Cortex of kidney (tissue), 1 donor: ENCODE measurements around the gene DHX35.

Experiments used
- DNase-seq: peaks from one replicate; lab custom pipeline; 2025; lab: John Stamatoyannopoulos, UW

The DHX35 gene, protein sequence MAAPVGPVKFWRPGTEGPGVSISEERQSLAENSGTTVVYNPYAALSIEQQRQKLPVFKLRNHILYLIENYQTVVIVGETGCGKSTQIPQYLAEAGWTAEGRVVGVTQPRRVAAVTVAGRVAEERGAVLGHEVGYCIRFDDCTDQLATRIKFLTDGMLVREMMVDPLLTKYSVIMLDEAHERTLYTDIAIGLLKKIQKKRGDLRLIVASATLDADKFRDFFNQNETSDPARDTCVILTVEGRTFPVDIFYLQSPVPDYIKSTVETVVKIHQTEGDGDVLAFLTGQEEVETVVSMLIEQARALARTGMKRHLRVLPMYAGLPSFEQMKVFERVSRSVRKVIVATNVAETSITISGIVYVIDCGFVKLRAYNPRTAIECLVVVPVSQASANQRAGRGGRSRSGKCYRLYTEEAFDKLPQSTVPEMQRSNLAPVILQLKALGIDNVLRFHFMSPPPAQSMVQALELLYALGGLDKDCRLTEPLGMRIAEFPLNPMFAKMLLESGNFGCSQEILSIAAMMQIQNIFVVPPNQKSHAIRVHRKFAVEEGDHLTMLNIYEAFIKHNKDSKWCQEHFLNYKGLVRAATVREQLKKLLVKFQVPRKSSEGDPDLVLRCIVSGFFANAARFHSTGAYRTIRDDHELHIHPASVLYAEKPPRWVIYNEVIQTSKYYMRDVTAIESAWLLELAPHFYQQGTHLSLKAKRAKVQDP

DNA sequence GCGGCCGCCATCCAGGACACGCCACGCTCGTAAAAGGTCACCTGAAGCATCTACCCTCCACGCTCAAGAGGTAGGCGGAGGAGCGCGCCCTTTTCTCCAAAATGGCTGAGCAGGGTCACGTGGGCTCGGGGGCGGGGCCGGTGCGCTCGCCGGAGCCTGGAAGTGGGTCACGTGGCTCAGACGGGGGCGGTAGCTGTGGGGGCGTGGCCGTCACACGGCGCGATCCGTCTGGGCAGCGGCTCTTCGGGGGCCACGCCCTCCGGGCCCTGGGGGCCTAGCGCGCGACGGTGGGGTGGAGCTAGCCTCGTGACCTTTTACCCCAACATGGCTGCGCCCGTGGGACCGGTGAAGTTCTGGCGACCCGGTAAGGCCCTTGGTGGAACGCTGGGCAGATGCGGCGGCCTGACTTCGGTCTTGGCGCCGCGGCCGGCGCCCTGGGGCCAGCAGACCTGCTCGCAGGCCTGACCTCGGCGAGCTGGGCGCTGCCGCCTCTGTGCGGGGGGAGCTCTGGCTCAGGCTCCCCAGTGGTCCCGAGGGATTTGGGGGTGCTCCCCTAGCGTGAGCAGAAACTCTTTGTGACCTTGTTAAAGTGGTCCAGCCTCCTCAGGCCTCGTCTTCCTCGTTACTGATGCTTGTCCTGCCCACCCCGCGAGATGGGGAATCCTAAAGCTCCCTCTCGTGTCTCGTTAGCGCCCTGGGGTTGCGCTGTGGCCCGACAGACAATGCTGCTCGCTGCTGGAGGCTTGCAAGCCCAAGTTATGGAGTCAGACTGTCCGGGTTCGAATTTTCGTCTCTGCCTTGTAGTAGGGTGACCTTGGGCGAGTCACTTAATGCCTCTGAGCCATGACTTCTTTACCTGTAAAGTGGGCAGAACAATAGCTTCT lies at the start of gene DHX35:
Gene DHX35, plus strand, starts transcription at position 301 of the 884 bp plus-strand sequence. Its CDS starts 24 bp downstream, at position 325.
- DNase-seq = peak; percentile 68

DNA sequence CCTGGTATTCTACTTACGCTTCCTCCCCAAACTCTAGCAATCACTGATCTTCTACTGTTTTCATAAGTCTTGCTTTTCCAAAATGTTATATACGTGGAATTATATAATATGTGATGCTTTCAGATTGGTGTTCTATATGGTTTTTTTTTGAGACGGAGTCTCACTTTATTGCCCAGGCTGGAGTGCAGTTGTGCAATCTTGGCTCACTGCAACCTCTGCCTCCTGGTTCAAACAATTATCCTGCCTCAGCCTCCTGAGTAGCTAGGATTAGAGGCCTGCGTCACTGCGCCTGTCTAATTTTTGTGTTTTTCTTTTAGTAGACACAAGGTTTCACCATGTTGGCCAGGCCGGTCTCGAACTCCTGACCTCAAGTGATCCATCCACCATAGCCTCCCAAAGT lies 46.8 kb upstream of the DHX35 start:
- DNase-seq = no peak

DNA sequence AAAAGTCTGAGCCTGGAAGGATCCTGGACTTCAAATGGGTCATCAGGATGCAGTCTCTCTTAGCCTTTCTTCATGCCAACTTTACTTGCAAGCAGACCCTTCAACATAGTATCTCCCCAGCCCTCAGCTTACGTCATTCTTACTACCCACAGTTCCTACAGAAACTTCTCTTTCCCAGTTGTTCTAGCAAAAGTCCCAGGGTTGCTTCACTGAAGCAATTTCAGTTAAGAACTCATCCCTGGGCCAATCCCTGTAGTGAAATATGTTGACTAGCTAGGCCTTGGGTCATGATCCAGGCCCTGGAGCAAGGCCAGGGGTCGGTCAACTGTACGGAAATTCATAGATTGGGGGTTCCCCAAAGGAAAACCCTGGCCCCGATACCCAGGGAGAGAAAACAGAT lies 44.5 kb upstream of the DHX35 start:
- DNase-seq = no peak

DNA sequence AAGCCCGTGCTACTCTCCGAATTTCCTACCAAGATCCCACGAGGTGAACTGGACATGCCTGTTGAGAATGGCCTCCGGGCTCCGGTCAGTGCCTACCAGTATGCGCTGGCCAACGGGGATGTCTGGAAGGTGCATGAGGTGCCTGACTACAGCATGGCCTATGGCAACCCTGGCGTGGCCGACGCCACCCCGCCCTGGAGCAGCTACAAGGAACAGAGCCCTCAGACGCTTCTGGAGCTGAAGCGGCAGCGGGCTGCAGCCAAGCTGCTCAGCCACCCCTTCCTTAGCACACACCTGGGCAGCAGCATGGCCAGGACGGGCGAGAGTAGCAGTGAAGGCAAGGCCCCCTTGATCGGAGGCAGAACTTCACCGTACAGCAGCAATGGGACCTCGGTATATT lies 44.0 kb upstream of the DHX35 start:
- DNase-seq = no peak

DNA sequence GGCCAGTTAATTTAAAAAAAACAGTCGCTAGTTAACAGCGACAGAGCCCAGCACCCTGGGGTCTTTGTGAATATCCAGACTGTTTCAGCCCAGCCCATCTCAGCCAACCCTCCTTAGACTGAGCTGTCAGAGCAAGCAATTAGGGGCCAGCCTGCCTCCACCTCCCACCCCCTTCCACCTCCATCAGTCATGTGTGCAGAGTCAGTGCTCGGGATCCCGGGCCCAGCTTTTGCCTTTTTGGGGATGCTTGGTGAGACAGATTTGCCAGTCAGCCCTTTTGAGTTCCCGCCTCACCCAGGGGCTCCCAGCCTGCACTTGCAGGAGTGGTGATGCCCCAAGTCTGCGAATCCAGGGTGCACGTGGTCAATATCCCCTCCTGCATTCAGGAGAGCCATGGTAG lies 42.5 kb upstream of the DHX35 start:
- DNase-seq = no peak

DNA sequence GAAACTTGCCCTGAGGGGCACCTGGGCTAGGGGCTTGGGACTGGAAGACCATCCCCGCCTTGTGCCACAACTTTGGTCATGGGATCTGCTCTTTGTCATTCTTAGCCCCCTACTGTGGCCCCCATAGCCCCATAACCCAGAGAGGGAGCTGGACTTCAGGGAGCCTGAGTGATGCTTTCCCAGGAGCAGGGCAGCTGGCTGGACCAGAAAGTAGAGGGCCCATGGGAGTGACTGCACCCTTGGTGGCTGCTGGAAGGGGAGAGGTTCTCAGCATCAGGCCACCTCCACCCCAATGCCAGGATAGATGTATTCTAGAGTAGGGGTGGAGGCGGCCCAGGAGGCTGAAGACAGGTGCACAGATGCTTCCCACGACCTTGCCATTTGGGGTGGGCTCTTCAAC lies 41.7 kb upstream of the DHX35 start:
- no peak for DNase-seq

DNA sequence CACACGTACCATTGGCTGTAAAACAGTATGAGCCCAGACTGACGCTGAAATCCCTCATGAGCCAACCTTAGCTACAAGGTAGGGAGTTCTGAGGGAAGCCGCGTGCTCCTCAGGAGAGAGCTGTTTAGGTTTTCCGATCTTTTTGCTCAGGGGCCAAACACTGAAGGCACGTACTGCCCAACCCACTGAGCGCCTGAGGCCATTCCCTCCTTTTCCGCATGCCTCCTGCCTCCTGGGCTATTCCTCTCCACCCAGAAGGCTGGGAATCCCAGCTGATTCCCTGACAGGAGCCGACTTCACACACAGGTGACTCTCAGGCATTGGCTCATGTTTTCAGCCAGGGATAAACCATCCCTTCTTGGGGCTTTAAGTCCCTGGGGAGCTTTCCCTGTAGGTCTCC lies 41.3 kb upstream of the DHX35 start:
- DNase-seq = no peak

DNA sequence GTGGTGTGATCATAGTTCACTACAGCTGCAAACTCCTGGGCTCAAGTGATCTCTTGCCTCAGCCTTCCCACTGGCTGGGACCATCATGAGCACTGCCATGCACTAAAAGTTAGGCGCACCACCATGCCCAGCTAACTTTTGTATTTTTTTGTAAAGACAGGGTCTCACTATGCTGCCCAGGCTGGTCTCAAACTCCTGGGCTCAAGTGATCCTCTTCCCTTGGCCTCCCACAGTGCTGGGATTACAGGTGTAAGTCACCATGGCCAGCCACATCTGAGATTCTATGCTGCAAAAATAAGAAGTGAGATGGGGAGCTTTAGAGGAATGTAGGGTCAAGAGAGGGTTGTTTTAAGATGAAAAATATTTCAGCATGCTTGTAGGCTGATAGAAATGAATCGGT lies 37.4 kb upstream of the DHX35 start:
- no peak for DNase-seq

DNA sequence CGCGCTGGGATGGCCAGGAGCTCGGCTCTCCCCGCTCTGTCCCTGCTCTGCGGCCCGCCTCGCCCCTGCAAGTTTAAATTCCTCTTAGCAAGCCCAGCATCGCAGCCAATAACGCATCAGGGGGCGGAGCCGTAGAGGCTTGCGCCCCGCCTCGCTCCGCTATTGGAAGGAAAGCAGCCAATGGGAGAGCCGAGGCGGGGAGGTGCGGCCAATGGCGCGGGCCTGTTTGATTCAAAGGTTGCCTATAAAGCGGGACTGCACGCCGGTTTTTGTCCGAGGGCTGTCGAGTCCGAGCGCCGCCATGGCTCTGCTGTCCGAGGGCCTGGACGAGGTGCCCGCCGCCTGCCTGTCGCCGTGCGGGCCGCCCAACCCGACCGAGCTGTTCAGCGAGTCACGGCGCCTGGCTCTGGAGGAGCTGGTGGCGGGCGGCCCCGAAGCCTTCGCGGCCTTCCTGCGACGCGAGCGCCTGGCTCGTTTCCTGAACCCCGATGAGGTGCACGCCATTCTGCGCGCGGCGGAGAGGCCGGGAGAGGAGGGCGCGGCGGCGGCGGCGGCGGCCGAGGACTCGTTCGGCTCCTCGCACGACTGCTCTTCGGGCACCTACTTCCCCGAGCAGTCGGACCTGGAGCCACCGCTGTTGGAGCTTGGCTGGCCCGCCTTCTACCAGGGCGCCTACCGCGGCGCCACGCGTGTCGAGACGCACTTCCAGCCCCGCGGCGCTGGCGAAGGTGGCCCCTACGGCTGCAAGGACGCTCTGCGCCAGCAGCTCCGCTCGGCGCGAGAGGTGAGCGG lies 35.8 kb upstream of the DHX35 start, which contains the start of gene FAM83D:
Gene FAM83D, plus strand, starts transcription at position 276 of the 792 bp plus-strand sequence. Its CDS starts 26 bp downstream, at position 302.
- DNase-seq = no peak

DNA sequence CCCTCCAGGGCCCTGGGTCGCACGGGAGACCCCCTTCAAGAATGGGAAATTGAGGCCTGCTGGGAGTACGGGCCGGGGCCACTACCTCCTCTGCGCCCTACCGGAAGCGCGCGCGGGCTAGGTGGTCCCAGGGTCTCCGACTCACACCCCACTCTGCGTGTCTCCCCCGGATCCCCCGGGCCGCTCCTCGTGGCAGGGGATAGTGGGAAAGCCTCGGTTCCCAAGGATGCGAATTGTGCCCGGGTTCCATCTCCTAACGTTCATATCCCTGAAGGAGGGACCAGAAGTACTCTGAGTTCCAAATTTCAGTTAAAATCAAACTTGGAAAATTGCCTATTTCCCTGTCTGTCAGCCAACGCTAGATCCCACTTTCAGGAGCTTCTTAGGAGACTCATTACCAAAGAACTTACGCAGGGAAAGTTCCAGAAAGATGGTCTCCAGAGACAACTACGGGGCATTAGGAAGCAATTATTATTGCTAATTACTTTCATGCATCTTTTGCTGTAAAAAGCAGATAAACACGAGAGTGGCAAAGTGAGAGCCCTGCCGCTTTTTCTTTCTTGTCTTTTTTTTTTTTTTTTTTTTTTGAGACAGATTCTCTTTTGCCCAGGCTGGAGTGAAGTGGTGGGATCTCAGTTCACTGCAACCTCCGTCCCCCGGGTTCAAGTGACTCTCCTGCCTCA lies 35.1 kb upstream of the DHX35 start:
- DNase-seq = no peak

DNA sequence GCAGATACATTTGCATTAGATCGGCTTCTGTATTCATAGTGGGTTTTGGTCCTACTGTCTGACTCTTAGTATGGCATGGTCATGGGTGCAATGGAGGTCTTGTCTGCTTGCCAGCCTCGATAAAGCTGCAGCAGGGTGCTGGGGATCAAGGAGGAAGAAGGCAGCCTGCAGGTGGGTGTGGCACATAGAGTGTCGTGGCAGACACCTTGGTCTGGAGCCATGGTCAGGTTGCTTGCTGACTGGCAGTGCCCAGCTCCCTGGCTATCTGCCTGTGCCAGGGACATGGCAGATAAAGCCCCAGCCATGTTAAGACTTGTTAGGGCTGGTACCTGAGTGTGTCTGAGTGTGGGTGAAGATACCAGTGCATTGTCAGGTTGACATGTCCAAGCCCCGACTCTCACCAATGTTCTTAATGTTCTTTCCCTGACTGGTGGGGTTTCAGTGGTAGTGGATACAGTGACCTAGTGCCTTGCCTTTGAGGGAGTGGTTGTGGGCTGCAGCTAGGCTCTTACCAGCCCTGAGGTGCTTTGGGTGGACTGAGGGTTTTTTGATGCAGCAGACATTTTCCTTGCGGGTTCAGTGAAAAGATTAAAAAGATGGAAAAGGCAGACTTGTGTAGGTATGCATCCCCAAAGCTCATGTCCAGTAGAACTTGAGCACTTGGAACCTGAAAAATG lies 34.1 kb upstream of the DHX35 start:
- DNase-seq = no peak

DNA sequence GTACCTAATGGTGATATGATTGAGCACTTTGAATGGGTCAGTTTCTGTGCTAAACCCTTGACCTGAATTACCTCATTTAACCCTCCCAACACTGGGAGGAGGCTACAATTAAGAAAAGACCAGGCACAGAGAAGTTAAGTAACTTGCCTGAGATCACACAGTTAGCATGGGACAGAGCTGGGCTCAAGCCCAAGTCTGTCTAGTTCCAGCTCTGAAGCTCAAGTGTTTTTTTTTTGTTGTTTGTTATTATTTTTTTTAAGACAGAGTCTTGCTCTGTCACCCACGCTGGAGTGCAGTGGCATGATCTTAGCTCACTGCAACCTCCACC lies 31.9 kb upstream of the DHX35 start:
- DNase-seq = no peak

DNA sequence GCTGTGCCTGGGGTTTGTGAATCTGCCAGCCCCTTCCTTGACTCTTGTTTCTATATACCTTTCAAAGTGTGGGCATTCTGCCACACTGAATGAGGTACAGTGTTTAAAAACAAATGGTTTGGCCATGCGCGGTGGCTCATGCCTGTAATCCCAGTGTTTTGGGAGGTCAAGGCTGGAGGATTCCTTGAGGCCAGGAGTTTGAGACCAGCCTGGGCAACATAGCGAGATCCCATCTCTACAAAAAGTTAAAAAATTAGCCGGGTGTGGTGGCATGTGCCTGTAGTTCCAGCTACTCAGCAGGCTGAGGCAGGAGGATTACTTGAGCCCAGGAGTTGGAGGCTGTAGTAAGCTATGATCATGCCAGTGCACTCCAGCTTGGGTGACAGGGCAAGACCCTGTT lies 30.2 kb upstream of the DHX35 start:
- DNase-seq = no peak

DNA sequence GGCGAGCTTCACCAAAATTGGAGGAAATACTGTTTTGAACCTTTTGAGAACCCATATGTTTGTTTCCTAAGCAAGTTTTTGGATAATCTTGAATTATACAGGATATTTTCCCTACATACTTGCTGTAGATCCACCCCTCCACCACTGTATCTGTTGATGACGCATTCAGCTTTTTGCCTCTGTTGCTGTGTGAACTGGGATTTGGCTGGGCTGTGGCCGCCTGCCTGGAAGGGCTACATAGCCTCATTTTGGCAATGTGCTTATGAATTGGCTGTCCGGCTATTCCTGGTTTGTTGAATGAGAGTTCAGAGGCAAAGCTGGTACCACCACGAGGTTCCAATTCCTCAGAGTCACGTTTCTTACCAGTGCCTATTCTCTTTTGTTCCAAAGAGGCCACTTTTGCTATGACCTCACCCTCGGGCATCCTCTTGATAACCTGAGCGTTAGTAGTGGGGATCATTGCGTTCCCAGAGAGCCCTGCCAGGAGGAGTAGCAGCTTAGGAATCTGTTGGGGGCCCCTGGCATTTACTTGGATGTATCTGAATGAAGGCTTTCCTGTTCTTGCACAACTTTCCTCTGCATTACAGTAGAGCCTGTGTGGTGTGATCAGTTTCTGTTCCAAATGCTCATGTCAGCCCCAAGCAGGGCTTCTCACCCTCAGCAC lies 29.6 kb upstream of the DHX35 start:
- DNase-seq = no peak

DNA sequence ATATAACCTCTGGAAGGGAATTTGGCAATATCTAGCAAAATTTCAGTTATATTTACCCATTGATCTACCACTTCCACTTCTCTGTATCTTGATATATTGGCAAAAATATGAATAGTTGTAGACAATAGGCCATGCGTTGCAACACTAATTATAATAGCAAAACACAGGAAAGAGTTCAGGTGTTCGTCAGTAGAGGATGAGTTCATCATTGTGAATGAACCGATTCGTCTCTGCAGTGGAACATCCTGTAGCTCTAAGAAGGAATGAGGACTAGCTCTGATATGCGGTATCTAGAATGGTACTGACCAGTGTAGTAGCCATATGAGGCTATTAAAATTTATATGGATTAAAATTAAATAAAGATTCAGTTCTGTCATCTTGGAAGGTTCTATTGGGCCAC lies 27.6 kb upstream of the DHX35 start:
- no peak for DNase-seq

DNA sequence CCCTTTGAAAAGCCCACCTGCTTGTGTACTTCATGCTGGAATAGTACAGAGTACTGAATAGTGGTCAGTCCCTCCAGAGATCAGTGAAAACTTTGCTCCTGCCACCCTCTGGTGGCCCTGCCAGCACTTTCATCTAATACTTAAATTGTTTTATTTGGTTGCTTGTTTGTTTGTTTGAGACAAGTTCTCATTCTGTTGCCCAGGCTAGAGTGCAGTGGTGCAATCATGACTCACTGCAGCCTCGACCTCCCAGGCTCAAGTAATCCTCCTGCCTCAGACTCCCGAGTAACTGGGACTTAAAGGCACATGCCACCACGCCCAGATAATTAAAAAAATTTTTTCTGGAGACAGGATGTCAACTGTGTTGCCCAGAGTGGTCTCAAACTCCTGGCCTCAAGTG lies 26.9 kb upstream of the DHX35 start:
- DNase-seq = no peak

DNA sequence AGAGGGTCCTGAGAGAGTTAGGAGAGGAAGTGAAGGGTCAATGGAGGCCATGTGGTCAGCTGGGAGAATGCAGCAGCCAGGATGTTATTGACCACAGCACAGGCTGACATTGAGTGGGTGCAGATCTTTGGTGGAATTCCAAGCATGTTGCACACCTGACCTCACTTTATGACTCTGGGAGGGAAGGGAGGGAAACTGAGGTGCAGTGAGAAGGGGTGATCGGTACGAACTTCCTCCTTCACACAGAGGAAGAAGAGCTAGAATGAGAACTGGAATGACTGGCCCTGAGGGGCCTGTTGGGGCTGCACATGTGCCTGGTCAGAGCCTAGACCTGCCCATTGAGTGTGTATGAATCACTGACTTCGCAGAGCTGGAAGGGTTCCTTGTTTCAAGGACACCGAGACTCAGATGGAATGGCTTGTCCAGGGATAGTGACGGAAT lies 26.2 kb upstream of the DHX35 start:
- DNase-seq = no peak

DNA sequence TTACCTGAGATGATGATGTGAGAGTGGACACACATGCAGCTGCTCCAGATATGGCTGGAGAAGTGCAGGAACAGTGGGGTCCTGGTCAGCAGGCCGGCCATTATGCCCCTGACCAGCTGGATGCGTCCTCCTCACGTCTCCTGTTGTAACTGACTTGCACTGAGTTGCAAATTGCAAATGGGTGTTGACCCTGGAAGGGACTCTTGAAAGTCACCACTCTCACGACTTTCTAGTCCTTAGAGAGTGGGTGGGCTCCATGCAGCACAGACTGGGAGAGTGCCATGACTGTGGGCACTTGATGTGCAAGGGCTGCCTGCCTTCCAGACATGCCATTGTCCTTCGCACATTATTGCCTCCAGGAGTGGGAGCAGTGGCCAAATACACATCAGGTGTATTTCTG lies 25.1 kb upstream of the DHX35 start:
- DNase-seq = no peak

DNA sequence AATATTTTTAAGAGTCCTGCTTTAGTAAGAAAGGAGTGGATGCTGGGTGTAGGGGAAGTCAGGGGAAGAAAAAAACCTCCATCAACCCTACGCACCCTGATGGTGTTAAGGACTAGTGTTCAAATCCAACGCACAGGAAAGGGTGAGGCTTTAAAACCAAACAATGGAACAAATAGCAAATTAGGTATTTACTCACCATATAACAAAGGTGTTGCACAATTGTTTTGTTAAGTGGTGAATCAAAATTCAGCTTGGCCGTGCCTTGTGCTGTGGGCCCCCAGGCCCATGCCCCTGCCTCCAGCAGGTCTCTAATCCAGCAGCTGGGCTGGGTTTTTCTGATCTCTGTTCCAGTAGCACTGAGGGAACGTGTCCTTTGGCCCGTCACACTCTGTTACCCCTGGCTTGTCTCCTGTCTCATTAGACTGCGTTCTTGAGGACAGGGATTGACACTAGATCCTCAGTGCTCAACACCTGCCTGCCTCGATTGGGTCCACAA lies 24.1 kb upstream of the DHX35 start:
- no peak for DNase-seq

DNA sequence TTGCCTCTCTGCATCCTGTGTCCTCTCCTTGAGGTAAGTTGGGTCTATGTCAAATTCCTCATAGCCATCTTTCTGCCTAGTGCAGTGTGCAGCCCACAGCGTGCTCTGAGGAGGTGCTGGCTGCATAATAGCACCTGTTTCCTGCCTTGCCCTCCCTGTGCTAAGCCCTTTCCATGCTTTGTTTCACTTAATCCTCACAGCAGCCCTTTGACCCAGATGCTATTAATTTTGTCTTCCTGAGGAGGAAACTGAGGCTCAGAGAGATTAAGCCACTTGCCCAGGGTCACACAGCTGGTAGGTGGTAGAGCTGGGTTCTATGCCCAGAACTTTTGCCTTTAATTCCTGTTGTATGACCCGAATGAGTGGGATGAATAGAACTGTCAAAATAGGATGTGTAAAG lies 22.5 kb upstream of the DHX35 start:
- DNase-seq = no peak
